Neutrophil (primary cell): ENCODE data around the gene TMEM108.

ENCODE experiments used
- H3K27ac ChIP-seq: fragments of 200-600 bp; sonication (generic); 2 replicates; pipeline ENCODE4 v1.5.1; 2016; ENCODE audit warnings: mild to moderate bottlenecking, moderate library complexity
- H3K27me3 ChIP-seq: fragments of 200-600 bp; sonication (generic); 2 replicates; pipeline ENCODE4 v1.6.0; 2016; ENCODE audit warnings: mild to moderate bottlenecking
- H3K36me3 ChIP-seq: fragments of 200-600 bp; sonication (generic); 2 replicates; pipeline ENCODE4 v1.5.1; 2017
- H3K4me1 ChIP-seq, 2 experiments: fragments of 200-600 bp in 1 of 2; sonication (generic) in 1 of 2; 1 replicate in 1 of 2; 2 replicates in 1 of 2; pipeline versions ENCODE4 v1.5.1 to v1.6.1; 2013 to 2016; ENCODE audit warnings: low read depth in 1 of 2, low read length in 1 of 2, mild to moderate bottlenecking in 1 of 2, moderate library complexity in 1 of 2; ENCODE audit not compliant: control insufficient read depth in 1 of 2, insufficient read depth in 1 of 2
- H3K4me3 ChIP-seq, 2 experiments: fragments of 200-600 bp in 1 of 2; sonication (generic) in 1 of 2; 1 replicate in 1 of 2; 2 replicates in 1 of 2; pipeline ENCODE4 v1.5.1; 2013 to 2016; ENCODE audit warnings: low read depth in 1 of 2, low read length in 1 of 2, mild to moderate bottlenecking in 1 of 2, moderate library complexity in 1 of 2
- H3K9me3 ChIP-seq: fragments of 200-600 bp; sonication (generic); 2 replicates; pipeline ENCODE4 v1.5.1; 2016
- CTCF ChIP-seq: fragments of 200-600 bp; sonication (generic); IDR thresholded peaks from 2 replicates; pipeline ENCODE4 v1.5.1; 2016; ENCODE audit warnings: antibody characterized with exemption

Gene TMEM108

GRCh38 chr3:133168025-133168401, 129.8 kb downstream of the TMEM108 start:
- Histone ChIP-seq H3K27me3 (no peaks in the 10 kb centered on the region), H3K4me3 (no peak overlapping the region), H3K27ac (no peak overlapping the region), H3K9me3 (no peaks in the 10 kb centered on the region), H3K36me3 (no peaks in the 10 kb centered on the region), H3K4me1 (no peaks in the 10 kb centered on the region)
- no peak for TF ChIP-seq CTCF

GRCh38 chr3:133169331-133170068, 131.3 kb downstream of the TMEM108 start:
- H3K36me3 ChIP-seq = no peaks in the 10 kb centered on the region
- no peak overlapping the region for H3K4me3 ChIP-seq
- H3K4me1 ChIP-seq = no peaks in the 10 kb centered on the region
- no peaks in the 10 kb centered on the region for H3K9me3 ChIP-seq
- no peaks in the 10 kb centered on the region for H3K27me3 ChIP-seq
- H3K27ac ChIP-seq = no peak overlapping the region
- no peak for TF ChIP-seq CTCF

- Histone ChIP-seq H3K9me3 (no peaks in the 10 kb centered on the region), H3K36me3 (no peaks in the 10 kb centered on the region), H3K4me1 (no peaks in the 10 kb centered on the region), H3K27me3 (no peaks in the 10 kb centered on the region), H3K4me3 (no peak overlapping the region), H3K27ac (no peak overlapping the region)
- TF ChIP-seq CTCF = no peak
These were observed 133.6 kb downstream of the TMEM108 start for GRCh38 chr3:133171831-133172230.

- H3K4me3 ChIP-seq = no peak overlapping the region
- no peaks in the 10 kb centered on the region for H3K27me3 ChIP-seq
- TF ChIP-seq CTCF = no peak
- no peaks in the 10 kb centered on the region for H3K36me3 ChIP-seq
- H3K27ac ChIP-seq = no peak overlapping the region
- H3K9me3 ChIP-seq = no peaks in the 10 kb centered on the region
- H3K4me1 ChIP-seq = no peaks in the 10 kb centered on the region
These were observed 143.4 kb downstream of the TMEM108 start for GRCh38 chr3:133181392-133182150.

GRCh38 chr3:133187870-133188379, 149.7 kb downstream of the TMEM108 start:
- Histone ChIP-seq H3K27ac (no peak overlapping the region), H3K36me3 (no peaks in the 10 kb centered on the region), H3K9me3 (no peaks in the 10 kb centered on the region), H3K4me3 (no peak overlapping the region), H3K4me1 (no peaks in the 10 kb centered on the region), H3K27me3 (no peaks in the 10 kb centered on the region)
- no peak for TF ChIP-seq CTCF
